Heart left ventricle (tissue), 16 donors: ENCODE measurements around the gene RPS27. TPM values are rescaled to one million over a fixed set of nuclear protein-coding genes. Genes with fewer than 3 reads are reported as not detected.
A peak's percentile ranks its signal among the peaks of the same experiment; 100 is the strongest.

ENCODE experiments used
- ATAC-seq, 4 donors: fragments of 200-7000 bp; cut with Tn5 transposase; one replicate each; pipeline ENCODE4 v1.9.1; 2020 to 2022; ENCODE audit warnings: moderate library complexity in 4 of 4, mild to moderate bottlenecking in 3 of 4, moderate number of reproducible peaks in 1 of 4
- DNase-seq, 5 donors: peaks; one replicate each; pipeline ENCODE4 v3.0.0-alpha.2; 2020
- H3K27ac ChIP-seq, 12 donors: fragments of 200-600 bp; sonication (generic) in 4 of 12; one replicate each; pipeline versions ENCODE4 v1.5.0 to v1.8.0; 2016 to 2022; ENCODE audit warnings: mild to moderate bottlenecking in 2 of 12
- H3K27me3 ChIP-seq, 9 donors: fragments of 200-600 bp; sonication (generic) in 2 of 9; one replicate each; pipeline versions ENCODE4 v1.5.1 to v1.8.0; 2016 to 2022; ENCODE audit warnings: mild to moderate bottlenecking in 3 of 9
- H3K36me3 ChIP-seq, 9 donors: fragments of 200-600 bp; sonication (generic) in 2 of 9; one replicate each; pipeline versions ENCODE4 v1.5.0 to v1.8.0; 2018 to 2022; ENCODE audit warnings: mild to moderate bottlenecking in 2 of 9
- H3K4me1 ChIP-seq, 12 donors: fragments of 200-600 bp; sonication (generic) in 4 of 12; one replicate each; pipeline versions ENCODE4 v1.5.0 to v1.8.0; 2016 to 2022; ENCODE audit warnings: mild to moderate bottlenecking in 3 of 12
- H3K4me3 ChIP-seq, 12 donors: fragments of 200-600 bp; sonication (generic) in 4 of 12; one replicate each; pipeline versions ENCODE4 v1.5.0 to v1.8.0; 2017 to 2022; ENCODE audit warnings: mild to moderate bottlenecking in 9 of 12, moderate library complexity in 4 of 12
- H3K9me3 ChIP-seq, 12 donors: fragments of 200-600 bp; sonication (generic) in 4 of 12; one replicate each; pipeline versions ENCODE4 v1.5.0 to v1.8.0; 2016 to 2022; ENCODE audit warnings: mild to moderate bottlenecking in 1 of 12
- CTCF ChIP-seq, 12 donors: fragments of 200-600 bp; sonication (generic) in 4 of 12; IDR thresholded peaks; one replicate each; pipeline versions ENCODE4 v1.5.0 to v1.8.0; 2018 to 2022; ENCODE audit warnings: antibody characterized with exemption in 12 of 12, mild to moderate bottlenecking in 5 of 12
- POLR2A ChIP-seq, 2 donors: fragments of 450-650 bp; IDR thresholded peaks; one replicate each; pipeline ENCODE4 v1.6.1; 2017; ENCODE audit warnings: antibody characterized with exemption in 2 of 2, mild to moderate bottlenecking in 2 of 2, moderate library complexity in 2 of 2
- WGBS, 4 donors: extraction: QIAGEN DNeasy Blood & Tissue Kit in 2 of 4; methylation state at CpG; one replicate each; pipeline versions ENCODE4 v1.1.5 to v1.1.7; 2013 to 2018; 5-methylcytosine and 5-hydroxymethylcytosine counted together
- intact Hi-C, 10 donors: fragments of 100-400 bp; cut with DNase I; formaldehyde crosslinking; loops; one replicate each; pipeline versions ENCODE4 v1.11.1 to v1.14.2; 2022
- polyA plus RNA-seq, 2 donors: library from polyadenylated mRNA; stranded (reverse); fragments of 200-250 nt; gene quantifications; one replicate each; pipeline ENCODE4 v1.2.3, GENCODE V29; 2013
- total RNA-seq, 9 donors: library from RNA; depleted of rRNA in 2 of 9; stranded (reverse); fragments of >200 nt in 2 of 9; fragmentation: NEBNext Ultra II Directional in 3 of 9; extraction: Animal tissue kit (Norgen Biotek cat#: 25700) in 3 of 9; gene quantifications; one replicate each; pipeline versions ENCODE4 v1.1.0 to v1.2.4, GENCODE V29; 2016 to 2023
- donor health status: ischemic (EF 13 %, LVEDD 7.1; RV severe dilation, severe dysfunction).
- donor health status: healthy with polysubstance abuse.
- donor health status: DM: no; HTN: yes; CAD: no.
- donor health status: DM: no; HTN: no; CAD: no.
- donor health status: ischemic (EF 25% LVEDD 6.9; RV normal size, moderate dysfunction).
- donor health status: ischemic (EF 25% LVEDD 5.7; RV mildly dilated, moderate dysfunction).
- donor health status: healthy.
- donor health status: DM: yes; HTN: yes; CAD: no.
- donor health status: ischemic (EF 35%, LVEDD 5.7; RV mildly dilated, moderate dysfunction).
- donor health status: nonischemic (EF 11% LVEDD 7.7; RV severe dilation, severe dysfunction).
- donor health status: DM: yes; HTN: yes; CAD: no.
- donor health status: PGD.
- donor health status: ischemic (EF 29% LVEDD 5.4; RV normal size, mild dysfunction).
- donor health status: nonischemic (EF 23%, LVEDD 6.1; RV moderate dilation, normal function).

The RPS27 gene
- total and polyA plus RNA-seq, 11 donors: 537 to 7,204 (median 882) TPM

- H3K9me3 ChIP-seq: no peaks in the 10 kb centered on the region
- intact Hi-C loops: loop anchor here in 1 of 10 donors (1.0 to 5.0 kb wide), 3 partner anchors 9 to 291 kb away; partner anchors contain the start of genes JTB and NPR1
- ATAC-seq (no peak), DNase-seq (peak in 1 of 5 donors; percentile 49)
- 2 to 7% (median 3%) methylated on average over 8 of the region's 8 CpGs for WGBS, 4 donors
- H3K27me3 ChIP-seq: no peaks in the 10 kb centered on the region
- TF ChIP-seq POLR2A (IDR thresholded peaks at IDR 0.05) (no peak), CTCF (IDR thresholded peaks at IDR 0.05) (no peak)
- H3K36me3 ChIP-seq: peaks cover 0 to 4% (median 2%) of the 10 kb centered on the region in 9 donors
- H3K4me1 ChIP-seq: peaks cover 0 to 53% (median 29%) of the 10 kb centered on the region in 12 donors
- H3K27ac ChIP-seq: peak overlapping the region; percentile 87 to 99 (median 95)
- peak overlapping the region; percentile 42 to 84 (median 64) for H3K4me3 ChIP-seq
Observed at GRCh38 chr1:153968000-153968363, 22.6 kb upstream of the RPS27 start.

DNA sequence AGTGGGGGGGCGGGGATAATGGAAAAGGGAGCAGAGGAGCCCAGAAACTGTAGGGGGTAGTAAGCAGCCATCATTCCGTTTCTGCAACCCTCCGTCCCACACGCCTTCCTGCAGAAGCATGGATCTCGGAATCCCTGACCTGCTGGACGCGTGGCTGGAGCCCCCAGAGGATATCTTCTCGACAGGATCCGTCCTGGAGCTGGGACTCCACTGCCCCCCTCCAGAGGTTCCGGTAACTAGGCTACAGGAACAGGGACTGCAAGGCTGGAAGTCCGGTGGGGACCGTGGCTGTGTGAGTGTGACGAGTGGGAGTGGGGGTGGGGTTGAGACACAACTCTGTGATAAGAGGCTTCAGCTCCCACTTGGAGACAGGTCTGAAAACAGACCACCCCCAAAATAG is 22.2 kb upstream of the RPS27 start:
- Histone ChIP-seq H3K4me3 (peak overlapping the region in 11 of 12 donors; percentile 57 to 84 (median 65)), H3K27me3 (no peaks in the 10 kb centered on the region), H3K4me1 (peaks cover 0 to 53% (median 27%) of the 10 kb centered on the region in 12 donors), H3K27ac (peak overlapping the region in 5 of 12 donors; percentile 30 to 96 (median 93)), H3K36me3 (peaks cover 0 to 9% (median 6%) of the 10 kb centered on the region in 9 donors), H3K9me3 (no peaks in the 10 kb centered on the region)
- DNase-seq (no peak), ATAC-seq (no peak)
- intact Hi-C loops: loop anchor here in 1 of 10 donors (5.0 kb wide), 2 partner anchors 176 to 291 kb away; partner anchors contain the start of gene NPR1
- WGBS, 4 donors: 4 to 9% (median 6%) methylated on average over 11 to 13 of the region's 13 CpGs
- TF ChIP-seq POLR2A (IDR thresholded peaks at IDR 0.05): no peak
- TF ChIP-seq CTCF (IDR thresholded peaks at IDR 0.05): no peak

DNA sequence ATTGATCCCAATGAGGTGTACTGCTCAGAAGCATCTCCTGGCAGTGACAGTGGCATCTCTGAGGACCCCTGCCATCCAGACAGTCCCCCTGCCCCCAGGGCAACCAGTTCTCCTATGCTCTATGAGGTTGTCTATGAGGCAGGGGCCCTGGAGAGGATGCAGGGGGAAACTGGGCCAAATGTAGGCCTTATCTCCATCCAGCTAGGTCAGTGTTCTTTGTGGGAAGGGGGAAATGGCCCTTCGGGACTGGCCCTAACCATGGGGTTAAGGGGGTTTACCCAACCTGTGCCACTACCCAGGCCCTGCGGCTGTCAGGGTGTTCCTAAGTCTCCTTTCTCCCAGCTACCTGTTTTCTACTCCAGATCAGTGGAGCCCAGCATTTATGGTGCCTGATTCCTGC is 21.6 kb upstream of the RPS27 start:
- intact Hi-C loops: loop anchor here in 1 of 10 donors (5.0 kb wide), 2 partner anchors 177 to 292 kb away; partner anchors contain the start of gene NPR1

GRCh38 chr1:153970346-153970745 is 20.2 kb upstream of the RPS27 start:
- H3K9me3 ChIP-seq: no peaks in the 10 kb centered on the region
- no peak overlapping the region for H3K4me3 ChIP-seq
- intact Hi-C loops: no loop called here
- H3K4me1 ChIP-seq: peaks cover 0 to 50% (median 20%) of the 10 kb centered on the region in 12 donors
- peaks cover 0 to 28% (median 25%) of the 10 kb centered on the region in 9 donors for H3K36me3 ChIP-seq
- H3K27ac ChIP-seq: no peak overlapping the region
- 76 to 92% (median 86%) methylated on average over 2 of the region's 2 CpGs for WGBS, 4 donors
- DNase-seq: no peak
- TF ChIP-seq POLR2A (IDR thresholded peaks at IDR 0.05) (no peak), CTCF (IDR thresholded peaks at IDR 0.05) (no peak)
- H3K27me3 ChIP-seq: no peaks in the 10 kb centered on the region
- ATAC-seq: no peak

More for the DNA sequence above, 21.6 kb upstream of the RPS27 start:
- H3K27ac ChIP-seq: no peak overlapping the region
- DNase-seq: no peak
- peak overlapping the region in 3 of 12 donors; percentile 64 to 78 (median 68) for H3K4me3 ChIP-seq
- WGBS, 4 donors: 79 to 94% (median 91%) methylated on average over 2 of the region's 2 CpGs; no CpG with 5 or more reads in 1 of the 4 donors
- TF ChIP-seq POLR2A (IDR thresholded peaks at IDR 0.05) (no peak), CTCF (IDR thresholded peaks at IDR 0.05) (no peak)
- peaks cover 0 to 14% (median 11%) of the 10 kb centered on the region in 9 donors for H3K36me3 ChIP-seq
- H3K9me3 ChIP-seq: no peaks in the 10 kb centered on the region
- no peaks in the 10 kb centered on the region for H3K27me3 ChIP-seq
- no peak for ATAC-seq
- peaks cover 0 to 51% (median 25%) of the 10 kb centered on the region in 12 donors for H3K4me1 ChIP-seq
